HFF-Myc (cell line): ENCODE results near the gene RSL1D1.
"Not testable (repeated sequence)": the region's sequence is repeated elsewhere in the genome, so short reads cannot be mapped to it uniquely, and the experiment has no call there.

Experiments
- DNase-seq: peaks from one replicate; pipeline ENCODE4 v3.0.0-alpha.2; 2011; ENCODE audit warnings: low read depth; ENCODE audit errors: extremely low read depth
- H3K4me3 ChIP-seq: replicated peaks from 2 replicates; pipeline ENCODE4 v1.5.1; 2011; ENCODE audit warnings: low read depth, mild to moderate bottlenecking, control low read depth, low read length
- TF ChIP-seq, protein P1 (sequence below): IDR thresholded peaks from 2 replicates; pipeline ENCODE4 v1.5.1; 2012; ENCODE audit warnings: mild to moderate bottlenecking, low read depth, low read length, control low read depth; ENCODE audit errors: missing control alignments

Gene RSL1D1

GRCh38 chr16:11816123-11816522 is 35.2 kb downstream of the RSL1D1 start:
- no peak for DNase-seq
- no peak overlapping the region for H3K4me3 ChIP-seq
- TF ChIP-seq, protein P1, sequence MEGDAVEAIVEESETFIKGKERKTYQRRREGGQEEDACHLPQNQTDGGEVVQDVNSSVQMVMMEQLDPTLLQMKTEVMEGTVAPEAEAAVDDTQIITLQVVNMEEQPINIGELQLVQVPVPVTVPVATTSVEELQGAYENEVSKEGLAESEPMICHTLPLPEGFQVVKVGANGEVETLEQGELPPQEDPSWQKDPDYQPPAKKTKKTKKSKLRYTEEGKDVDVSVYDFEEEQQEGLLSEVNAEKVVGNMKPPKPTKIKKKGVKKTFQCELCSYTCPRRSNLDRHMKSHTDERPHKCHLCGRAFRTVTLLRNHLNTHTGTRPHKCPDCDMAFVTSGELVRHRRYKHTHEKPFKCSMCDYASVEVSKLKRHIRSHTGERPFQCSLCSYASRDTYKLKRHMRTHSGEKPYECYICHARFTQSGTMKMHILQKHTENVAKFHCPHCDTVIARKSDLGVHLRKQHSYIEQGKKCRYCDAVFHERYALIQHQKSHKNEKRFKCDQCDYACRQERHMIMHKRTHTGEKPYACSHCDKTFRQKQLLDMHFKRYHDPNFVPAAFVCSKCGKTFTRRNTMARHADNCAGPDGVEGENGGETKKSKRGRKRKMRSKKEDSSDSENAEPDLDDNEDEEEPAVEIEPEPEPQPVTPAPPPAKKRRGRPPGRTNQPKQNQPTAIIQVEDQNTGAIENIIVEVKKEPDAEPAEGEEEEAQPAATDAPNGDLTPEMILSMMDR, result no peak

- not testable (repeated sequence) for H3K4me3 ChIP-seq, DNase-seq
These were observed 36.5 kb downstream of the RSL1D1 start for GRCh38 chr16:11814800-11815199.

DNA sequence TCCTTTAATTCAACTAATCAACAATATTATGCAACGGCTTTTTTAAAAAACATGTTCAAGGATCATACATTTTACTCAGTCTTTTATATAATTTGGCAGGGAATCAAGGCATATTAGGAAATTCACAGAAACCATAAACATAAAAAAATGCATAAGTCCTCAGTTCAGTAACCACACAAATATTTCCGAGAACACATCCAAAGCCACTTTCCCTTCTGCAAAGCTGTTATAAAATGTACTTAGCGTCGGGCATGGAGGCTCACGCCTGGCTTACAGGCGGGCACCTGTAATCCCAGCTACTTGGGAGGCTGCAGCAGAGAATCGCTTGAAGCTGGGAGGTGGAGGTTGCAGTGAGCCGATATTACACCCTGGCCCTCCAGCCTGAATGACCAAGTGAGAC is 44.6 kb downstream of the RSL1D1 start:
- no peak for DNase-seq
- TF ChIP-seq, protein P1, result no peak
- no peak overlapping the region for H3K4me3 ChIP-seq

DNA sequence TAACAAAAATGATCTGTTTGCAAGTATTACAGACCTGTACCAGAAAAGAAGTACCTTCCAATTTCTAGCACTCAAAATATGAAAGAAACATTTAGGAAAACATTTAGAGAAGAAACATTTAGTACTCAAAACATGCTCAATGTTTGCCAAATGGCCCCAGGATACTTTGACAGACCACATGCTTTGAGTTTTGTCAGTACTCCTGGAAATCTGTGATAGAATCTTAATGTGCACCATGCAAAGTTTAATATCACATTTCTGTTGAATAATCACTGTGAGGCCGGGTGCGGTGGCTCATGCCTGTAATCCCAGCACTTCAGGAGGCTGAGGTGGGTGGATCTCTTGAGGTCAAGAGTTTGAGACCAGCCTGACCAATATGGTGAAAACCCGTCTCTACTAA is 45.8 kb downstream of the RSL1D1 start:
- TF ChIP-seq, protein P1, result no peak
- no peak overlapping the region for H3K4me3 ChIP-seq
- no peak for DNase-seq

DNA sequence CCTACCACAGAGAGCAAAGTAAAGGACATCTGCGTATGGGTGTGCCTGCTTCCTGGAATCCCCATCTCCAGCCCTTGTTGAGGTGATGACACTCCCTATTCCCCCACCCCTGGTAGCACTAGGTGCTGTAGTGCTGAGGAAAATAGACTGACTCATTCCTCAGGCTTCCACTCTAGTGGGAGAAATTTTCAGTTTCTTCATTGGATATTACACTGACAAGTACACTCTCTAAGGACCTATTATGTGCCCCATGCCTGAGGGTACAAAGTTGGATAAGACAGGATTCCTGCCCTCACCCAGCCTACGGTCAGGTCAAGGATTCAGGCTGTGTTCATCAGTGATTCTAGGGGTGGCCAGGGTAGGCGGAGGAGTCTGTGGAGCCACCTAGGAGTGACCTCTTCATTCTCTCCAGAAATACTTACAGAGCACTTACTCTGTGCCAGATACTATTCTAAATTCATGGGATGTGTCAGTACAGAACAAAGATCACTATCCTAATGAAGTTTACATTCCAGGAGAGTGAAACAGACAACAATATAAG is 49.8 kb downstream of the RSL1D1 start:
- no peak for DNase-seq
- TF ChIP-seq, protein P1, result no peak

GRCh38 chr16:11800382-11800718 is 51.0 kb downstream of the RSL1D1 start:
- DNase-seq, result no peak
- TF ChIP-seq, protein P1, result no peak
- no peak overlapping the region for H3K4me3 ChIP-seq

More for the DNA sequence above, 49.8 kb downstream of the RSL1D1 start:
- no peak overlapping the region for H3K4me3 ChIP-seq

- TF ChIP-seq, protein P1, result no peak
- H3K4me3 ChIP-seq, result no peak overlapping the region
- DNase-seq, result no peak
These were observed 51.6 kb downstream of the RSL1D1 start for GRCh38 chr16:11799509-11800381.
